Fibroblast of lung (primary cell): ENCODE results near the gene KCND3. TPM values are rescaled to one million over a fixed set of nuclear protein-coding genes. Genes with fewer than 3 reads are reported as not detected.

ENCODE experiments used
- DNase-seq, 2 donors: peaks; one replicate each; pipeline versions ENCODE4 v3.0.0 to v3.0.0-alpha.2; 2010; ENCODE audit warnings: low read depth in 2 of 2
- H2AFZ ChIP-seq: 2 replicates; pipeline ENCODE4 v1.5.1; 2012; ENCODE audit warnings: low read length, control low read depth, inconsistent platforms
- H3K27ac ChIP-seq: 2 replicates; pipeline ENCODE4 v1.5.1; 2011; ENCODE audit warnings: low read length, control low read depth; ENCODE audit not compliant: insufficient read depth
- H3K27me3 ChIP-seq: 2 replicates; pipeline ENCODE4 v1.5.1; 2011; ENCODE audit warnings: mild to moderate bottlenecking, low read length; ENCODE audit not compliant: control insufficient read depth, insufficient read depth
- H3K36me3 ChIP-seq: 2 replicates; pipeline ENCODE4 v1.5.1; 2011; ENCODE audit warnings: low read length; ENCODE audit not compliant: control insufficient read depth, insufficient read depth
- H3K4me1 ChIP-seq: 2 replicates; pipeline ENCODE4 v1.5.1; 2011; ENCODE audit warnings: low read length; ENCODE audit not compliant: control insufficient read depth, insufficient read depth; ENCODE audit errors: extremely low read depth
- H3K4me2 ChIP-seq: 2 replicates; pipeline ENCODE4 v1.5.1; 2011; ENCODE audit warnings: low read length, control low read depth; ENCODE audit not compliant: insufficient read depth; ENCODE audit errors: extremely low read depth
- H3K4me3 ChIP-seq, 4 experiments: fragments of 200-600 bp in 1 of 4; sonication (generic) in 1 of 4; replicated peaks in 1 of 4; 2 replicates each; pipeline ENCODE4 v1.5.1; 2011 to 2016; ENCODE audit warnings: low read length in 4 of 4, low read depth in 3 of 4, mild to moderate bottlenecking in 3 of 4, control low read depth in 2 of 4, inconsistent platforms in 1 of 4, mixed read lengths in 1 of 4; ENCODE audit not compliant: insufficient read depth in 1 of 4; ENCODE audit errors: control extremely low read depth in 1 of 4
- H3K79me2 ChIP-seq: 2 replicates; pipeline ENCODE4 v1.5.1; 2012; ENCODE audit warnings: mild to moderate bottlenecking, low read length, inconsistent platforms; ENCODE audit not compliant: control insufficient read depth, insufficient read depth
- H3K9ac ChIP-seq: 2 replicates; pipeline ENCODE4 v1.5.1; 2011; ENCODE audit warnings: mild to moderate bottlenecking, low read length, control low read depth; ENCODE audit not compliant: insufficient read depth
- H3K9me3 ChIP-seq: 2 replicates; pipeline ENCODE4 v1.5.1; 2012; ENCODE audit warnings: low read depth, low read length; ENCODE audit not compliant: control insufficient read depth, insufficient read depth
- H4K20me1 ChIP-seq: 2 replicates; pipeline ENCODE4 v1.5.1; 2011; ENCODE audit warnings: low read length; ENCODE audit not compliant: control insufficient read depth, insufficient read depth; ENCODE audit errors: extremely low read depth
- CTCF ChIP-seq, 2 donors: IDR thresholded peaks in 1 of 2; conservative IDR thresholded peaks in 1 of 2; 1 replicate in 1 of 2; 2 replicates in 1 of 2; pipeline ENCODE4 v1.5.1; 2011 to 2012; ENCODE audit warnings: low read length in 2 of 2, control low read depth in 1 of 2, inconsistent platforms in 1 of 2, low read depth in 1 of 2, mild to moderate bottlenecking in 1 of 2
- EZH2 ChIP-seq: IDR thresholded peaks from 2 replicates; pipeline ENCODE4 v1.5.1; 2012; ENCODE audit warnings: low read length, control low read depth, mild to moderate bottlenecking; ENCODE audit errors: missing control alignments
- polyA plus RNA-seq, 2 donors: library from polyadenylated mRNA; depleted of rRNA in 1 of 2; stranded (reverse) in 1 of 2; unstranded in 1 of 2; fragments of >200 nt; gene quantifications; 2 replicates each; pipeline ENCODE4 v1.2.1, GENCODE V29; 2011 to 2012; ENCODE audit warnings: missing spikeins in 1 of 2
- total RNA-seq: library from RNA; depleted of rRNA; stranded (reverse); fragments of >200 nt; gene quantifications from 2 replicates; pipeline ENCODE4 v1.2.1, GENCODE V29; 2014

Gene KCND3
- total and polyA plus RNA-seq, 2 donors (not counting 1 experiment from before 2014, with no cell fraction given) = 0.66 to 9.3 TPM

GRCh38 chr1:111804776-111805175 lies 184.7 kb downstream of the KCND3 start:
- Histone ChIP-seq H3K27ac (no peak overlapping the region), H3K9me3 (no peaks in the 10 kb centered on the region), H3K4me1 (no peaks in the 10 kb centered on the region), H4K20me1 (no peaks in the 10 kb centered on the region), H3K4me3 (no peak overlapping the region), H3K79me2 (no peaks in the 10 kb centered on the region), H3K4me2 (no peak overlapping the region), H3K27me3 (peaks cover 3% of the 10 kb centered on the region), H3K36me3 (no peaks in the 10 kb centered on the region), H2AFZ (no peak overlapping the region), H3K9ac (no peak overlapping the region)
- no peak for DNase-seq
- no peak for TF ChIP-seq CTCF (conservative IDR thresholded peaks at IDR 0.05 in 1 of 2, IDR thresholded peaks at IDR 0.05 in 1 of 2; ENCODE audit: low read depth in 1 of 2, low read length in 2 of 2)
- no peak for TF ChIP-seq EZH2

DNA sequence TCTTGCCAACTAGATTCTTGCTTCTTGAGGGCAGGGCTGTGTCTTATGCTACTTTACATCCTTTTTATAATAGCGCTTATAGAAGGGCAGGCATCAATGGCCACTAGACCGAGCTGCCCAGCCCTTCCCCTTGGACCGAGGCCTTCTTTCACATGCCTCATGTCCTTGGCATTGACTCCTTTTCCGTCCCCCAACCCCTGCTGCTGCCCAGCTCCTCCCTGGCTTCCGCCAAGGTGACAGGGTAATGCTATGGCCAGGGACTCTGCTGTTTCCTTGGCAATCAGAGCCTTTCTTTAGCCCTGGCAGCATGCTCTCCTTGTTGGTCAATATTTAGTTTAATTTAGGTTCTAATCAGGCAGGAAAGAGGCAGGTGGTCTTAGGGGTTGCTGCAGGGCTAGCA lies 185.5 kb downstream of the KCND3 start:
- Histone ChIP-seq H3K36me3 (no peaks in the 10 kb centered on the region), H3K4me3 (no peak overlapping the region), H3K9ac (no peak overlapping the region), H3K27me3 (peaks cover 3% of the 10 kb centered on the region), H2AFZ (no peak overlapping the region), H3K79me2 (no peaks in the 10 kb centered on the region), H3K4me2 (no peak overlapping the region), H3K4me1 (no peaks in the 10 kb centered on the region), H3K9me3 (no peaks in the 10 kb centered on the region), H3K27ac (no peak overlapping the region), H4K20me1 (no peaks in the 10 kb centered on the region)
- TF ChIP-seq EZH2 (no peak), CTCF (conservative IDR thresholded peaks at IDR 0.05 in 1 of 2, IDR thresholded peaks at IDR 0.05 in 1 of 2; ENCODE audit: low read depth in 1 of 2, low read length in 2 of 2) (no peak)
- no peak for DNase-seq

DNA sequence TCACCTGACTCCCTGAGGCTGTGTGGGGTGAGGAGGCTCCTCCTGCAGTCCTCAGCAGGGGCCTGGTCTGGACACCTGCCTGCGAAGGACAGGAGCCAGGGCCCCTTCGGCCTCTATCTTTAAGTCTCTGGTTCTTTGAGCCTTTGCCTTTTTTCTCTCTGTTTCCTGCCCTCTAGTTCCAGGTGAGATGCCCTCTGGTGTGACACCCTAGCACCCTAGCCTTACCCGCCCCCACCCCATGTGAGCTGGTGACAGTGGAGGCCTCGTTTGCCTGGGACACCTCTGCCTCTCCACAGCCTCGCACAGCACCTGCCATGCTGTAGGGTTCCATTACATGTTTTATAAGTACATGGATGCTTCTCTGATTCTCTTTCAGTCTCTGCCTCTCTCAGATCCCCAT lies 186.5 kb downstream of the KCND3 start:
- peaks cover 3% of the 10 kb centered on the region for H3K27me3 ChIP-seq
- no peaks in the 10 kb centered on the region for H3K9me3 ChIP-seq
- H3K4me3 ChIP-seq = no peak overlapping the region
- no peak overlapping the region for H2AFZ ChIP-seq
- H3K4me1 ChIP-seq = no peaks in the 10 kb centered on the region
- no peaks in the 10 kb centered on the region for H3K79me2 ChIP-seq
- no peak overlapping the region for H3K9ac ChIP-seq
- TF ChIP-seq CTCF (conservative IDR thresholded peaks at IDR 0.05 in 1 of 2, IDR thresholded peaks at IDR 0.05 in 1 of 2; ENCODE audit: low read depth in 1 of 2, low read length in 2 of 2) (no peak), EZH2 (no peak)
- H3K4me2 ChIP-seq = no peak overlapping the region
- no peak for DNase-seq
- no peak overlapping the region for H3K27ac ChIP-seq
- H3K36me3 ChIP-seq = no peaks in the 10 kb centered on the region
- no peaks in the 10 kb centered on the region for H4K20me1 ChIP-seq
